KMS-11 (cell line): ENCODE results near the gene TBXAS1.

Source experiments
- H2AFZ ChIP-seq: fragments of 200-600 bp; sonication (generic); 2 replicates; pipeline ENCODE4 v1.6.1; 2016; ENCODE audit warnings: antibody characterized with exemption, mixed run types, low read depth
- H3K27ac ChIP-seq: fragments of 200-600 bp; sonication (generic); 2 replicates; pipeline ENCODE4 v1.6.1; 2016; ENCODE audit warnings: mild to moderate bottlenecking, mixed run types
- H3K27me3 ChIP-seq: fragments of 200-600 bp; sonication (generic); 2 replicates; pipeline ENCODE4 v1.6.1; 2017; ENCODE audit warnings: mild to moderate bottlenecking, low read depth, mixed run types, moderate library complexity; ENCODE audit not compliant: insufficient read depth
- H3K36me3 ChIP-seq: fragments of 200-600 bp; sonication (generic); 2 replicates; pipeline ENCODE4 v1.6.1; 2017; ENCODE audit warnings: mild to moderate bottlenecking, mixed run types; ENCODE audit not compliant: insufficient read depth
- H3K4me1 ChIP-seq: fragments of 200-600 bp; sonication (generic); 2 replicates; pipeline ENCODE4 v1.6.1; 2016; ENCODE audit warnings: mild to moderate bottlenecking, low read depth, mixed run types; ENCODE audit not compliant: poor library complexity, severe bottlenecking
- H3K4me2 ChIP-seq: fragments of 200-600 bp; sonication (generic); 2 replicates; pipeline ENCODE4 v1.7.0; 2016; ENCODE audit warnings: mild to moderate bottlenecking, mixed run types
- H3K4me3 ChIP-seq: fragments of 200-600 bp; sonication (generic); IDR thresholded peaks from 2 replicates; pipeline ENCODE4 v1.6.1; 2017; ENCODE audit warnings: low read depth, low read length, mixed read lengths; ENCODE audit not compliant: insufficient read depth
- H3K79me2 ChIP-seq: fragments of 200-600 bp; sonication (generic); 2 replicates; pipeline ENCODE4 v1.6.1; 2016; ENCODE audit warnings: low read depth, mixed run types; ENCODE audit not compliant: insufficient read depth
- H3K9ac ChIP-seq: fragments of 200-600 bp; sonication (generic); 2 replicates; pipeline ENCODE4 v1.6.1; 2016; ENCODE audit warnings: mild to moderate bottlenecking, mixed run types
- H4K20me1 ChIP-seq: fragments of 200-600 bp; sonication (generic); 2 replicates; pipeline ENCODE4 v1.6.1; 2016; ENCODE audit warnings: mild to moderate bottlenecking, mixed run types; ENCODE audit not compliant: insufficient read depth
- CTCF ChIP-seq: fragments of 200-600 bp; sonication (generic); conservative IDR thresholded peaks from 2 replicates; pipeline ENCODE4 v1.6.1; 2017; ENCODE audit warnings: low read depth, mild to moderate bottlenecking, antibody characterized with exemption, low read length, moderate library complexity, mixed read lengths

The TBXAS1 gene

GRCh38 chr7:139844779-139845442 lies 15.8 kb downstream of the TBXAS1 start:
- no peaks in the 10 kb centered on the region for H4K20me1 ChIP-seq
- no peak overlapping the region for H3K27ac ChIP-seq
- no peak overlapping the region for H2AFZ ChIP-seq
- no peaks in the 10 kb centered on the region for H3K27me3 ChIP-seq
- H3K36me3 ChIP-seq = no peaks in the 10 kb centered on the region
- H3K4me2 ChIP-seq = no peak overlapping the region
- no peaks in the 10 kb centered on the region for H3K4me1 ChIP-seq
- no peak for TF ChIP-seq CTCF
- no peaks in the 10 kb centered on the region for H3K79me2 ChIP-seq
- H3K9ac ChIP-seq = no peak overlapping the region
- no peak overlapping the region for H3K4me3 ChIP-seq

GRCh38 chr7:139845443-139845805 lies 16.4 kb downstream of the TBXAS1 start:
- Histone ChIP-seq H3K36me3 (no peaks in the 10 kb centered on the region), H3K4me3 (no peak overlapping the region), H4K20me1 (no peaks in the 10 kb centered on the region), H3K79me2 (no peaks in the 10 kb centered on the region), H3K27ac (no peak overlapping the region), H3K4me2 (no peak overlapping the region), H3K9ac (no peak overlapping the region), H2AFZ (no peak overlapping the region), H3K4me1 (no peaks in the 10 kb centered on the region), H3K27me3 (no peaks in the 10 kb centered on the region)
- no peak for TF ChIP-seq CTCF

GRCh38 chr7:139846297-139846696 lies 17.2 kb downstream of the TBXAS1 start:
- no peak overlapping the region for H3K4me2 ChIP-seq
- no peak for TF ChIP-seq CTCF
- no peaks in the 10 kb centered on the region for H4K20me1 ChIP-seq
- H3K79me2 ChIP-seq = no peaks in the 10 kb centered on the region
- H3K36me3 ChIP-seq = no peaks in the 10 kb centered on the region
- H3K27me3 ChIP-seq = no peaks in the 10 kb centered on the region
- H2AFZ ChIP-seq = no peak overlapping the region
- H3K27ac ChIP-seq = no peak overlapping the region
- H3K9ac ChIP-seq = no peak overlapping the region
- H3K4me1 ChIP-seq = no peaks in the 10 kb centered on the region
- no peak overlapping the region for H3K4me3 ChIP-seq

GRCh38 chr7:139848274-139848673 lies 19.2 kb downstream of the TBXAS1 start:
- H3K4me1 ChIP-seq = no peaks in the 10 kb centered on the region
- no peak overlapping the region for H3K27ac ChIP-seq
- no peaks in the 10 kb centered on the region for H3K36me3 ChIP-seq
- TF ChIP-seq CTCF = no peak
- H4K20me1 ChIP-seq = no peaks in the 10 kb centered on the region
- no peak overlapping the region for H3K4me2 ChIP-seq
- no peaks in the 10 kb centered on the region for H3K27me3 ChIP-seq
- no peak overlapping the region for H2AFZ ChIP-seq
- no peaks in the 10 kb centered on the region for H3K79me2 ChIP-seq
- no peak overlapping the region for H3K4me3 ChIP-seq
- H3K9ac ChIP-seq = no peak overlapping the region
